Liver (tissue), 9 donors: Measurements from ENCODE around the gene LIPG. TPM values are rescaled to one million over a fixed set of nuclear protein-coding genes. Genes with fewer than 3 reads are reported as not detected.
"Not testable (repeated sequence)": the region's sequence is repeated elsewhere in the genome, so short reads cannot be mapped to it uniquely, and the experiment has no call there.

ENCODE experiments used
- DNase-seq: peaks from one replicate; pipeline ENCODE4 v3.0.0-alpha.2; 2017; ENCODE audit warnings: low spot score
- H3K27ac ChIP-seq, 2 donors: one replicate each; pipeline ENCODE4 v1.7.0; 2013; ENCODE audit warnings: inconsistent platforms in 2 of 2, low read length in 2 of 2, control low read depth in 1 of 2, low read depth in 1 of 2, mild to moderate bottlenecking in 1 of 2
- H3K27me3 ChIP-seq, 4 donors: one replicate each; pipeline versions ENCODE4 v1.6.1 to v1.7.0; 2013; ENCODE audit warnings: low read length in 3 of 4, inconsistent platforms in 1 of 4, mild to moderate bottlenecking in 1 of 4, moderate library complexity in 1 of 4; ENCODE audit not compliant: control insufficient read depth in 4 of 4, insufficient read depth in 4 of 4
- H3K36me3 ChIP-seq, 4 donors: one replicate each; pipeline versions ENCODE4 v1.6.1 to v1.7.0; 2013; ENCODE audit warnings: low read length in 3 of 4, mild to moderate bottlenecking in 3 of 4, low read depth in 1 of 4, moderate library complexity in 1 of 4; ENCODE audit not compliant: control insufficient read depth in 4 of 4, insufficient read depth in 3 of 4
- H3K4me1 ChIP-seq, 4 donors: one replicate each; pipeline versions ENCODE4 v1.6.1 to v1.7.0; 2013; ENCODE audit warnings: low read length in 3 of 4, mild to moderate bottlenecking in 3 of 4, moderate library complexity in 1 of 4; ENCODE audit not compliant: control insufficient read depth in 4 of 4, insufficient read depth in 4 of 4
- H3K4me3 ChIP-seq, 3 donors: one replicate each; pipeline versions ENCODE4 v1.6.1 to v1.7.0; 2013; ENCODE audit warnings: low read length in 3 of 3, control low read depth in 1 of 3, low read depth in 1 of 3, mild to moderate bottlenecking in 1 of 3
- H3K9ac ChIP-seq, 2 donors: one replicate each; pipeline ENCODE4 v1.7.0; 2013; ENCODE audit warnings: low read length in 2 of 2, mild to moderate bottlenecking in 2 of 2, moderate library complexity in 2 of 2, control low read depth in 1 of 2, low read depth in 1 of 2
- H3K9me3 ChIP-seq, 4 donors: one replicate each; pipeline versions ENCODE4 v1.6.1 to v1.7.0; 2013; ENCODE audit warnings: low read length in 3 of 4; ENCODE audit not compliant: control insufficient read depth in 4 of 4
- EGR1 ChIP-seq, 2 donors: IDR thresholded peaks; 2 replicates each; pipeline ENCODE4 v1.6.1; 2016 to 2018; ENCODE audit warnings: antibody characterized with exemption in 2 of 2, low read depth in 2 of 2
- FOXA1 ChIP-seq: IDR thresholded peaks from 2 replicates; pipeline ENCODE4 v1.6.1; 2016; ENCODE audit warnings: antibody characterized with exemption
- FOXA2 ChIP-seq: IDR thresholded peaks from 2 replicates; pipeline ENCODE4 v1.6.1; 2016; ENCODE audit warnings: antibody characterized with exemption
- HNF4A ChIP-seq, 2 donors: conservative IDR thresholded peaks; 2 replicates each; pipeline ENCODE4 v1.6.1; 2016; ENCODE audit warnings: antibody characterized with exemption in 2 of 2, mild to moderate bottlenecking in 2 of 2
- HNF4G ChIP-seq: IDR thresholded peaks from 2 replicates; pipeline ENCODE4 v1.6.1; 2016; ENCODE audit warnings: antibody characterized with exemption
- JUND ChIP-seq, 2 donors: IDR thresholded peaks; 2 replicates each; pipeline ENCODE4 v1.6.1; 2016; ENCODE audit warnings: antibody characterized with exemption in 2 of 2
- NR2F2 ChIP-seq: IDR thresholded peaks from 2 replicates; pipeline ENCODE4 v1.6.1; 2016; ENCODE audit warnings: antibody characterized with exemption
- RAD21 ChIP-seq, 2 donors: IDR thresholded peaks; 2 replicates each; pipeline ENCODE4 v1.6.1; 2016; ENCODE audit warnings: antibody characterized with exemption in 2 of 2, mild to moderate bottlenecking in 2 of 2
- SP1 ChIP-seq: IDR thresholded peaks from 2 replicates; pipeline ENCODE4 v1.6.1; 2018; ENCODE audit warnings: antibody characterized with exemption, mild to moderate bottlenecking
- WGBS: extraction: QIAGEN DNeasy Blood & Tissue Kit; methylation state at CpG from one replicate; pipeline ENCODE4 v1.1.7; 2013; 5-methylcytosine and 5-hydroxymethylcytosine counted together
- polyA plus RNA-seq, 2 donors: library from polyadenylated mRNA; stranded (reverse) in 1 of 2; unstranded in 1 of 2; fragments of 200-250 nt in 1 of 2; fragments of >200 nt in 1 of 2; fragmentation: Nextera tagmentation in 1 of 2; extraction: Ambion mirVana in 1 of 2; gene quantifications; one replicate each; pipeline versions ENCODE4 v1.2.1 to v1.2.3, GENCODE V29; 2013 to 2015
- total RNA-seq, 2 donors: library from RNA; depleted of rRNA; stranded (reverse); fragments of >200 nt; gene quantifications; one replicate each; pipeline ENCODE4 v1.2.3, GENCODE V29; 2014
- TF ChIP-seq, protein P1 (sequence below): fragments of 150-350 bp; IDR thresholded peaks from 2 replicates; pipeline ENCODE4 v1.5.1; 2017; ENCODE audit warnings: improper control_type of control experiment, low read depth, low read length; ENCODE audit not compliant: missing input control
- TF ChIP-seq, protein P2 (sequence below): IDR thresholded peaks from 2 replicates; pipeline ENCODE4 v1.6.1; 2016; ENCODE audit warnings: antibody characterized with exemption
- TF ChIP-seq, protein P3 (sequence below): IDR thresholded peaks from 2 replicates; pipeline ENCODE4 v1.6.1; 2016; ENCODE audit warnings: antibody characterized with exemption
- TF ChIP-seq, protein P4 (sequence below): IDR thresholded peaks from 2 replicates; pipeline ENCODE4 v1.6.1; 2016; ENCODE audit warnings: antibody characterized with exemption
- donor health status: healthy.
- donor health status: healthy.
- donor health status: healthy.
- donor health status: healthy.
- donor health status: healthy.

Gene LIPG
- total and polyA plus RNA-seq, 4 donors, result 2.8 to 150 (median 39.7) TPM

DNA sequence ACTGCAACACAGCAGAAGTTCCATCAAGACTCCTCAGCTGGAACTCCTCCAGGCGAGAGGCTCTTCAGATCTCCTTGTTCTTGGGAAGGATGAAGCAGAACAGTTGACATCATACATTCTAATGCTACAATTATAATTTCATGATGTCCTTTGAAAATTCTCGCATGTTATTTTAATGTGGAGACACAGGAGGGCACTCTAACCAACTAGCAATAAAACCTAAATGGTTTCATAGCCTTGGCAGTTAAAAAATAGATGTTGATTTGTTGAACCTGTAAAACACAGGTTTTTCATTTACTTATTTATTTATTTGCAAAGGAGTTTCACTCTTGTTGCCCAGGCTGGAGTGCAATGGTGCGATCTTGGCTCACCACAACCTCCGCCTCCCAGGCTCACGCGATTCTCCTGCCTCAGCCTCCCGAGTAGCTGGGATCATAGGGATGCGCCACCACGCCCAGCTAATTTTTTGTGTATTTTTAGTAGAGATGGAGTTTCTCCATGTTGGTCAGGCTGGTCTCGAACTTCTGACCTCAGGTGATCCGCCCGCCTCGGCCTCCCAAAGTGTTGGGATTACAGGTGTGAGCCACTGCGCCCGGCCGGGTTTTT, 2.4 kb upstream of the LIPG start:
- 56% methylated on average over 16 of the region's 16 CpGs for WGBS
- TF ChIP-seq, protein P1, sequence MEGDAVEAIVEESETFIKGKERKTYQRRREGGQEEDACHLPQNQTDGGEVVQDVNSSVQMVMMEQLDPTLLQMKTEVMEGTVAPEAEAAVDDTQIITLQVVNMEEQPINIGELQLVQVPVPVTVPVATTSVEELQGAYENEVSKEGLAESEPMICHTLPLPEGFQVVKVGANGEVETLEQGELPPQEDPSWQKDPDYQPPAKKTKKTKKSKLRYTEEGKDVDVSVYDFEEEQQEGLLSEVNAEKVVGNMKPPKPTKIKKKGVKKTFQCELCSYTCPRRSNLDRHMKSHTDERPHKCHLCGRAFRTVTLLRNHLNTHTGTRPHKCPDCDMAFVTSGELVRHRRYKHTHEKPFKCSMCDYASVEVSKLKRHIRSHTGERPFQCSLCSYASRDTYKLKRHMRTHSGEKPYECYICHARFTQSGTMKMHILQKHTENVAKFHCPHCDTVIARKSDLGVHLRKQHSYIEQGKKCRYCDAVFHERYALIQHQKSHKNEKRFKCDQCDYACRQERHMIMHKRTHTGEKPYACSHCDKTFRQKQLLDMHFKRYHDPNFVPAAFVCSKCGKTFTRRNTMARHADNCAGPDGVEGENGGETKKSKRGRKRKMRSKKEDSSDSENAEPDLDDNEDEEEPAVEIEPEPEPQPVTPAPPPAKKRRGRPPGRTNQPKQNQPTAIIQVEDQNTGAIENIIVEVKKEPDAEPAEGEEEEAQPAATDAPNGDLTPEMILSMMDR, result peak; percentile 69
- TF ChIP-seq RAD21 (IDR thresholded peaks at IDR 0.05) (peak; percentile 89 to 91), HNF4A (conservative IDR thresholded peaks at IDR 0.05) (peak in 1 of 2 donors; percentile 14)
- not testable (repeated sequence) for H3K4me3 ChIP-seq, H3K9me3 ChIP-seq, DNase-seq, H3K9ac ChIP-seq, H3K36me3 ChIP-seq, H3K27me3 ChIP-seq, H3K27ac ChIP-seq
- H3K4me1 ChIP-seq, result peaks cover 0 to 23% (median 16%) of the 10 kb centered on the region in 4 donors

DNA sequence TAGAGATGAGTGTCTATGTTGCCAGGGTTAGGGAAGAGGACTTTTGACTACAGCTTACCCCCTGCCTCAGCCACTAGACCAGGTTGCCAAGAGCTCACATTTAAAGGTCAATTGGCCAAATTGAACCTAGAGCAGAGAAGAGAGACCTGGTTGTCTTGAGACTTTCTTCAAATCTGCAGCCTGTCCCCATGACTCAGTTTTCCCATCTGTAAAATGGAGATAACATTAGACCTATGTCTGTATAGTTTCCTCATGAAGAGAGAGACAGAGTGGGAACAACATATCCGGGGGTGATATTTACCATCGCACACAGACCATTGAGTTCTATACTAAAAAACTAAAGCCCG, 1.6 kb upstream of the LIPG start:
- H3K4me3 ChIP-seq, result peak overlapping the region; percentile 60 to 97 (median 94)
- WGBS, result 6% methylated on average over 3 of the region's 3 CpGs
- no peak for DNase-seq
- TF ChIP-seq HNF4G (no peak), SP1 (no peak), FOXA1 (no peak), FOXA2 (no peak), JUND (IDR thresholded peaks at IDR 0.05) (no peak)
- TF ChIP-seq, protein P2, sequence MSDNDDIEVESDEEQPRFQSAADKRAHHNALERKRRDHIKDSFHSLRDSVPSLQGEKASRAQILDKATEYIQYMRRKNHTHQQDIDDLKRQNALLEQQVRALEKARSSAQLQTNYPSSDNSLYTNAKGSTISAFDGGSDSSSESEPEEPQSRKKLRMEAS, result no peak
- TF ChIP-seq, protein P3, sequence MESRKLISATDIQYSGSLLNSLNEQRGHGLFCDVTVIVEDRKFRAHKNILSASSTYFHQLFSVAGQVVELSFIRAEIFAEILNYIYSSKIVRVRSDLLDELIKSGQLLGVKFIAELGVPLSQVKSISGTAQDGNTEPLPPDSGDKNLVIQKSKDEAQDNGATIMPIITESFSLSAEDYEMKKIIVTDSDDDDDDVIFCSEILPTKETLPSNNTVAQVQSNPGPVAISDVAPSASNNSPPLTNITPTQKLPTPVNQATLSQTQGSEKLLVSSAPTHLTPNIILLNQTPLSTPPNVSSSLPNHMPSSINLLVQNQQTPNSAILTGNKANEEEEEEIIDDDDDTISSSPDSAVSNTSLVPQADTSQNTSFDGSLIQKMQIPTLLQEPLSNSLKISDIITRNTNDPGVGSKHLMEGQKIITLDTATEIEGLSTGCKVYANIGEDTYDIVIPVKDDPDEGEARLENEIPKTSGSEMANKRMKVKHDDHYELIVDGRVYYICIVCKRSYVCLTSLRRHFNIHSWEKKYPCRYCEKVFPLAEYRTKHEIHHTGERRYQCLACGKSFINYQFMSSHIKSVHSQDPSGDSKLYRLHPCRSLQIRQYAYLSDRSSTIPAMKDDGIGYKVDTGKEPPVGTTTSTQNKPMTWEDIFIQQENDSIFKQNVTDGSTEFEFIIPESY, result no peak
- TF ChIP-seq, protein P4, sequence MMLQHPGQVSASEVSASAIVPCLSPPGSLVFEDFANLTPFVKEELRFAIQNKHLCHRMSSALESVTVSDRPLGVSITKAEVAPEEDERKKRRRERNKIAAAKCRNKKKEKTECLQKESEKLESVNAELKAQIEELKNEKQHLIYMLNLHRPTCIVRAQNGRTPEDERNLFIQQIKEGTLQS, result no peak
- H3K9ac ChIP-seq, result no peak overlapping the region
- peaks cover 0 to 27% (median 20%) of the 10 kb centered on the region in 4 donors for H3K4me1 ChIP-seq
- H3K27ac ChIP-seq, result peak overlapping the region in 1 of 2 donors; percentile 73
- H3K9me3 ChIP-seq, result no peaks in the 10 kb centered on the region
- H3K36me3 ChIP-seq, result no peaks in the 10 kb centered on the region
- H3K27me3 ChIP-seq, result no peaks in the 10 kb centered on the region

DNA sequence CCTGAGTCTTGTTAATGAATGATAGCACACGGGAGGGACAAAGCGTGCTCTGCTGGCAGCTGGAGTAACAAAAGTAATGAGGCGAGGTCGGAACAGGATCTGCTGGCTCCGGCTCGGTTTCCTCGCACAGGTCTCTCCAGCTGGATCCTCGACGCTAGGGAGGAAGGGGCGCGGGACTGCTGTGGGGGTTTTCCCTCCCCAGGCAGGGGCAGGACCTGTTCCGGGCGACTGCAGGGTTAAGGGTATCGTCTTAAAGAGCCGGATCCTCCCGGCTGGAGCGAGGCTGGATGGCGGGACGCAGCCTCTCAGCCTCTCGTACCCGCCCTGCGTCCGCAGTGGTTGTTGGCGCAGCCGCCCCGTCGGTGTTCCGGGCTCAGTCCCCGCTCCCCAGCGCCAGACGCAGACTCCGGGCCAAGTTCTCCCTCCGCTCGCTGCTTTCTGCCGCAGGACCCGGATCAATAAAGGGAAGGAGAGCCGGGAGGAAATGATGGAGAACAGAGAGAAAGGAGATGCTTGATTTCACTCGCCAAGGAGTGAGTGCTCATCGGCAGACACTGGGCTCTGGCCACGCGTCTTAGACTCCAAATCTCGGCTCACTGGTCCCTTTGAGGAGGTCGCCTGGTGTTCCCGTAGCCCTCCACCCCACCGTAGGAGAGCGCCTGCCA, 1.1 kb upstream of the LIPG start:
- Histone ChIP-seq H3K9me3 (no peaks in the 10 kb centered on the region), H3K9ac (peak overlapping the region in 1 of 2 donors; percentile 54), H3K4me3 (peak overlapping the region; percentile 60 to 97 (median 94)), H3K27me3 (no peaks in the 10 kb centered on the region), H3K27ac (peak overlapping the region; percentile 32 to 73), H3K4me1 (peaks cover 0 to 32% (median 25%) of the 10 kb centered on the region in 4 donors), H3K36me3 (peaks cover 0 to 2% (median under 1%) of the 10 kb centered on the region in 4 donors)
- DNase-seq, result no peak
- WGBS, result 1% methylated on average over 46 of the region's 46 CpGs
- TF ChIP-seq JUND (IDR thresholded peaks at IDR 0.05) (no peak), NR2F2 (no peak), HNF4A (conservative IDR thresholded peaks at IDR 0.05) (peak; percentile 15 to 20), FOXA1 (no peak), EGR1 (IDR thresholded peaks at IDR 0.05; ENCODE audit: low read depth in 2 of 2) (no peak), RAD21 (IDR thresholded peaks at IDR 0.05) (peak; percentile 18 to 32)
- TF ChIP-seq, protein P1, result no peak
- TF ChIP-seq, protein P3, result no peak
